ENCODE data around the gene KDM6A.
"Not testable (repeated sequence)": the region's sequence is repeated elsewhere in the genome, so short reads cannot be mapped to it uniquely, and the experiment has no call there.

KDM6A gene

DNA sequence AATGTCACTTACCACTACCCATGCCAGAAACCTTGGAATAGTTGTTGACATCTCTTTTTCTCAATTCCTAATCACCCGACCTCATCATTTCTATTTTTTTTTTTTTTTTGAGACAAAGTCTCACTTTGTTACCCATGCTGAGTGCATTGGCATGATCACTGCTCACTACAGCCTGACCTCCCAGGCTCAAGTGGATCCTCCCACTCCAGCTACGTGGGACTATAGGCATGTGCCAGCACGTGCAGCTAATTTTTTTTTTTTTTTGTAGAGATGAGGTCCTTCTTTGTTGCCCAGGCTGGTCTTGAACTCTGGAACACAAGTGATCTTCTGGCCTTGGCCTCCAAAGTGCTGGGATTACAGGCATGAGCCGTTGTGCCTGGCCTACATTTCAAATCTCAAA lies 12.0 kb downstream of the KDM6A start:
- no peaks in the 10 kb centered on the region for H3K27me3 ChIP-seq (ENCODE audit: control insufficient read depth in 2 of 2, insufficient read depth in 2 of 2, low read length in 2 of 2)
- no peak overlapping the region for H3K9ac ChIP-seq (ENCODE audit: low read depth in 1 of 2, low read length in 2 of 2)
- no peaks in the 10 kb centered on the region for H3K4me1 ChIP-seq (ENCODE audit: control insufficient read depth in 2 of 2, insufficient read depth in 2 of 2, low read length in 2 of 2)
- H3K9me3 ChIP-seq (ENCODE audit: control insufficient read depth in 2 of 2, low read length in 2 of 2): no peaks in the 10 kb centered on the region
- no peak overlapping the region for H3K27ac ChIP-seq (ENCODE audit: low read depth in 2 of 2, low read length in 2 of 2)
- no peaks in the 10 kb centered on the region for H3K36me3 ChIP-seq (ENCODE audit: control insufficient read depth in 2 of 2, insufficient read depth in 2 of 2, low read length in 2 of 2)
- H3K4me3 ChIP-seq (ENCODE audit: low read length in 2 of 2): no peak overlapping the region

GRCh38 chrX:44889824-44890223 lies 16.8 kb downstream of the KDM6A start:
- Histone ChIP-seq H3K36me3 (ENCODE audit: control insufficient read depth in 2 of 2, insufficient read depth in 2 of 2, low read length in 2 of 2) (no peaks in the 10 kb centered on the region), H3K27me3 (ENCODE audit: control insufficient read depth in 2 of 2, insufficient read depth in 2 of 2, low read length in 2 of 2) (no peaks in the 10 kb centered on the region), H3K4me1 (ENCODE audit: control insufficient read depth in 2 of 2, insufficient read depth in 2 of 2, low read length in 2 of 2) (no peaks in the 10 kb centered on the region), H3K9ac (ENCODE audit: low read depth in 1 of 2, low read length in 2 of 2) (no peak overlapping the region), H3K9me3 (ENCODE audit: control insufficient read depth in 2 of 2, low read length in 2 of 2) (no peaks in the 10 kb centered on the region), H3K4me3 (ENCODE audit: low read length in 2 of 2) (no peak overlapping the region), H3K27ac (ENCODE audit: low read depth in 2 of 2, low read length in 2 of 2) (no peak overlapping the region)

DNA sequence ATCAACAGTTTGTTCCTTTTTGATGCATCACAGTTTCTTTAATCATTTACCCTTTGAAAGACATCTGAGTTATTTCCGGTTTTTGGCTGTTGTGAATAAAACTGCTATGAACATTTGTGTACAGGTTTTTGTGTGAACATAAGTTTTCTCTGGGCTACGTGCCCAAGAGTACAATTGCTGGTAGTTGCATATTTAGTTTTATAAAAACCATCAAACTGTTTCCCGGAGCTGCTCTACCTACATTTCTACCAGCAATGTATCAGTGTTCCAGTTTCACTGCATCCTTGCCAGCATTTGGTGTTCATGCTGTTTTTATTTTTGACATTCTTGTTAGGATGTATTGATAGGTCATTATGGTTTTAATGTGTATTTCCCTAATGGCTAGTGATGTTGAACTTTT lies 17.3 kb downstream of the KDM6A start:
- Histone ChIP-seq H3K36me3 (ENCODE audit: control insufficient read depth in 2 of 2, insufficient read depth in 2 of 2, low read length in 2 of 2) (no peaks in the 10 kb centered on the region), H3K9ac (ENCODE audit: low read depth in 1 of 2, low read length in 2 of 2) (no peak overlapping the region), H3K27me3 (ENCODE audit: control insufficient read depth in 2 of 2, insufficient read depth in 2 of 2, low read length in 2 of 2) (no peaks in the 10 kb centered on the region), H3K27ac (ENCODE audit: low read depth in 2 of 2, low read length in 2 of 2) (no peak overlapping the region), H3K4me1 (ENCODE audit: control insufficient read depth in 2 of 2, insufficient read depth in 2 of 2, low read length in 2 of 2) (no peaks in the 10 kb centered on the region), H3K9me3 (ENCODE audit: control insufficient read depth in 2 of 2, low read length in 2 of 2) (no peaks in the 10 kb centered on the region), H3K4me3 (ENCODE audit: low read length in 2 of 2) (no peak overlapping the region)

DNA sequence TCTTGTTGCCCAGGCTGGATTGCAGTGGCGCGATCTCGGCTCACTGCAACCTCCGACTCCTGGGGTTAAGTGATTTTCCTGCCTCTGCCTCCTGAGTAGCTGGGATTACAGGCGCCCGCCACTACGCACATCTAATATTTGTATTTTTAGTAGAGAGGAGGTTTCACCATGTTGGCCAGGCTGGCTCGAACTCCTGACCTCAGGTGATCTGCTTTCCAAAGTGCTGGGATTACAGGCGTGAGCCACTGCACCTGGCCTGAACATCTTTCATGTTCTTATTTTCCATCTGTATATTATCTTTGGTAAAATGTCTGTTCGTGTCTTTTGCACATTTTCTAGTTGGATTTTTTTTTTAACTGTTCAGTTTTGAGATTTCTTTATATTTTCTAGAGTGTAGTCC lies 17.7 kb downstream of the KDM6A start:
- not testable (repeated sequence) for H3K9me3 ChIP-seq (ENCODE audit: control insufficient read depth in 2 of 2, low read length in 2 of 2); H3K27me3 ChIP-seq (ENCODE audit: control insufficient read depth in 2 of 2, insufficient read depth in 2 of 2, low read length in 2 of 2); H3K4me1 ChIP-seq (ENCODE audit: control insufficient read depth in 2 of 2, insufficient read depth in 2 of 2, low read length in 2 of 2); H3K27ac ChIP-seq (ENCODE audit: low read depth in 2 of 2, low read length in 2 of 2); H3K4me3 ChIP-seq (ENCODE audit: low read length in 2 of 2); H3K36me3 ChIP-seq (ENCODE audit: control insufficient read depth in 2 of 2, insufficient read depth in 2 of 2, low read length in 2 of 2); H3K9ac ChIP-seq (ENCODE audit: low read depth in 1 of 2, low read length in 2 of 2)

DNA sequence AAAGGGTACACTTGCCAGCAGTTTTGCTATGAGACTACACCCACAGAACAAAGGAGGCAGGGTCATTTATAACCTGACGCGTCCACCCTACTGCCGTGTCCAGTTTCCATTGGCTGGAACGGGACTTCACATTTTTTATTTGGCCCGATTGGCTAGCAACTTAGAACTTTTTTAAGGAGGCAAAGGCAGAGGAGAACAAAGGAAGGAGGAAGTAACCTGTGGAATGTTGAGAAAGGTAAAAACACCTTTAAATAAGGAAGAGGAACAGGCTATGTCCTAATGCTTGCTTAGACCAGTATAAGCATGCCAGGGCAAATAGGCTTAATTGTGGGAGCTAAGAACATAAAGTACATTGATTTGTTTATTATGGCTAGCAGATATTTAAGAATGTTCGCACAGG lies 18.7 kb downstream of the KDM6A start:
- Histone ChIP-seq H3K36me3 (ENCODE audit: control insufficient read depth in 2 of 2, insufficient read depth in 2 of 2, low read length in 2 of 2) (no peaks in the 10 kb centered on the region), H3K9ac (ENCODE audit: low read depth in 1 of 2, low read length in 2 of 2) (no peak overlapping the region), H3K4me1 (ENCODE audit: control insufficient read depth in 2 of 2, insufficient read depth in 2 of 2, low read length in 2 of 2) (no peaks in the 10 kb centered on the region), H3K27me3 (ENCODE audit: control insufficient read depth in 2 of 2, insufficient read depth in 2 of 2, low read length in 2 of 2) (no peaks in the 10 kb centered on the region), H3K27ac (ENCODE audit: low read depth in 2 of 2, low read length in 2 of 2) (no peak overlapping the region), H3K4me3 (ENCODE audit: low read length in 2 of 2) (no peak overlapping the region), H3K9me3 (ENCODE audit: control insufficient read depth in 2 of 2, low read length in 2 of 2) (no peaks in the 10 kb centered on the region)

DNA sequence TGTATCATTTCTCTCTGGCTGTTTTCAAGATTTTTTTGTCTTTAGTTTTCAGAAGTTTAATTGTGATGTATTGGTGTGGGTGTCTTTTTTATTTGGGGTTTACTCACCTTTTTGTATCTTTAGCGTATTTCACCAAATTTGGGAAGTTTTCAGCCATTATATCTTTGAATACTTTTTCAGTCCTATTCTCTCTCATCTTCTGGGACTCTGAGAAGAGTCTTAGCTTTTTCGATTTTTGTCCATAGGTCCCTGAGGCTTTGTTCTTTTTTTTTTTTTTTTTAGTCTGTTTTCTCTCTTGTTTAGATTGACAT lies 23.8 kb downstream of the KDM6A start:
- Histone ChIP-seq H3K4me3 (ENCODE audit: low read length in 2 of 2) (no peak overlapping the region), H3K9me3 (ENCODE audit: control insufficient read depth in 2 of 2, low read length in 2 of 2) (no peaks in the 10 kb centered on the region), H3K36me3 (ENCODE audit: control insufficient read depth in 2 of 2, insufficient read depth in 2 of 2, low read length in 2 of 2) (no peaks in the 10 kb centered on the region)

GRCh38 chrX:44897539-44897938 lies 24.6 kb downstream of the KDM6A start:
- Histone ChIP-seq H3K27me3 (ENCODE audit: control insufficient read depth in 2 of 2, insufficient read depth in 2 of 2, low read length in 2 of 2) (no peaks in the 10 kb centered on the region), H3K36me3 (ENCODE audit: control insufficient read depth in 2 of 2, insufficient read depth in 2 of 2, low read length in 2 of 2) (no peaks in the 10 kb centered on the region), H3K27ac (ENCODE audit: low read depth in 2 of 2, low read length in 2 of 2) (no peak overlapping the region), H3K9me3 (ENCODE audit: control insufficient read depth in 2 of 2, low read length in 2 of 2) (no peaks in the 10 kb centered on the region), H3K4me3 (ENCODE audit: low read length in 2 of 2) (no peak overlapping the region), H3K9ac (ENCODE audit: low read depth in 1 of 2, low read length in 2 of 2) (no peak overlapping the region), H3K4me1 (ENCODE audit: control insufficient read depth in 2 of 2, insufficient read depth in 2 of 2, low read length in 2 of 2) (peaks cover 3 to 10% of the 10 kb centered on the region in 2 donors)

More for the DNA sequence above, 23.8 kb downstream of the KDM6A start:
- no peak overlapping the region for H3K9ac ChIP-seq (ENCODE audit: low read depth in 1 of 2, low read length in 2 of 2)
- no peak overlapping the region for H3K27ac ChIP-seq (ENCODE audit: low read depth in 2 of 2, low read length in 2 of 2)
- H3K27me3 ChIP-seq (ENCODE audit: control insufficient read depth in 2 of 2, insufficient read depth in 2 of 2, low read length in 2 of 2): no peaks in the 10 kb centered on the region
- H3K4me1 ChIP-seq (ENCODE audit: control insufficient read depth in 2 of 2, insufficient read depth in 2 of 2, low read length in 2 of 2): peaks cover 3 to 10% of the 10 kb centered on the region in 2 donors

DNA sequence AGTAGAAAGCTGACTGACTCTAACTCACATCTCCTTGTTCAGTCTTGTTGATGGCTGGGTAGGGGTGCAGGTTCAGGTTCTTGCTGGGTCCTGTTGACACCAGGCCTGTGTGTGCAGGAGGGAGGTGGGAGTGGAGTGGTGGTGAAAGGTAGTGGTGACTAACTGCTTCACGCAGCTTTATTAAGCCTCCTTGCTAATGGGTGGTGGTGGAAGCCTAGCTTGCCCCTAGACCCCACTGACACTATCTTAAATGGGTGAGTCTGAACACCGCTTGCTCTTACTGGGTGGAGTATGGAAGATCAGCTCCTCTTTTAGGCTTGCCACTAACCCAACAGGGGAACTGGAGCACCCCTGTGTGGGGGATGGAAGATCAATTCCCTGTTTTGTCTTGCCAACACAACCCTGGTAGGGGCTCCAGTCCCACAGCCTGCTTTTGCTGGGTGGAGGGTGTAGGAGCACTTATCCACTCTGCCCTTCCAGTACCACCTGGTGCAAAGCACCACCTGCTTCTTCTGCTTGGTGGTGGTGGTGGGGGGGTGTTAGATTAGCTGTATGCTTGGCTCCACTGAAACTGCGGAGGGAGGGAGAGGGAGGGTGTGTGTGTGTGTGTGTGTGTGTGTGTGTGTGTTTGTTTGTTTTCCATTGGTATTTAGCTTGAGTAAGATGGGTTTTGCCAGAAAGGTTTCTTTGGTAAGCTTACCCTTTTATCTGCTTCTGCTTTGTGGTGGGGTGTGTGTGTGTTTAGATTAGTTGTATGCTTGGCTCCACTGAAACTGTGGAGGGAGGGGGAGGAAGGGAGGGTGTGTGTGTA lies 25.6 kb downstream of the KDM6A start:
- Histone ChIP-seq H3K4me3 (ENCODE audit: low read length in 2 of 2) (no peak overlapping the region), H3K36me3 (ENCODE audit: control insufficient read depth in 2 of 2, insufficient read depth in 2 of 2, low read length in 2 of 2) (no peaks in the 10 kb centered on the region), H3K9ac (ENCODE audit: low read depth in 1 of 2, low read length in 2 of 2) (no peak overlapping the region), H3K4me1 (ENCODE audit: control insufficient read depth in 2 of 2, insufficient read depth in 2 of 2, low read length in 2 of 2) (peaks cover 3 to 10% of the 10 kb centered on the region in 2 donors), H3K27ac (ENCODE audit: low read depth in 2 of 2, low read length in 2 of 2) (no peak overlapping the region), H3K27me3 (ENCODE audit: control insufficient read depth in 2 of 2, insufficient read depth in 2 of 2, low read length in 2 of 2) (no peaks in the 10 kb centered on the region), H3K9me3 (ENCODE audit: control insufficient read depth in 2 of 2, low read length in 2 of 2) (no peaks in the 10 kb centered on the region)

- Histone ChIP-seq H3K9me3 (ENCODE audit: control insufficient read depth in 2 of 2, low read length in 2 of 2) (no peaks in the 10 kb centered on the region), H3K4me1 (ENCODE audit: control insufficient read depth in 2 of 2, insufficient read depth in 2 of 2, low read length in 2 of 2) (peaks cover 3 to 10% of the 10 kb centered on the region in 2 donors)
These were observed 27.0 kb downstream of the KDM6A start for GRCh38 chrX:44899946-44900345.

GRCh38 chrX:44903107-44903506 lies 30.1 kb downstream of the KDM6A start:
- Histone ChIP-seq H3K4me1 (ENCODE audit: control insufficient read depth in 2 of 2, insufficient read depth in 2 of 2, low read length in 2 of 2) (peaks cover 7 to 10% of the 10 kb centered on the region in 2 donors), H3K4me3 (ENCODE audit: low read length in 2 of 2) (no peak overlapping the region), H3K27me3 (ENCODE audit: control insufficient read depth in 2 of 2, insufficient read depth in 2 of 2, low read length in 2 of 2) (no peaks in the 10 kb centered on the region), H3K9me3 (ENCODE audit: control insufficient read depth in 2 of 2, low read length in 2 of 2) (no peaks in the 10 kb centered on the region), H3K36me3 (ENCODE audit: control insufficient read depth in 2 of 2, insufficient read depth in 2 of 2, low read length in 2 of 2) (no peaks in the 10 kb centered on the region), H3K9ac (ENCODE audit: low read depth in 1 of 2, low read length in 2 of 2) (no peak overlapping the region), H3K27ac (ENCODE audit: low read depth in 2 of 2, low read length in 2 of 2) (no peak overlapping the region)

More at GRCh38 chrX:44899946-44900345, 27.0 kb downstream of the KDM6A start:
- no peak overlapping the region for H3K4me3 ChIP-seq (ENCODE audit: low read length in 2 of 2)
- H3K27me3 ChIP-seq (ENCODE audit: control insufficient read depth in 2 of 2, insufficient read depth in 2 of 2, low read length in 2 of 2): no peaks in the 10 kb centered on the region
- H3K36me3 ChIP-seq (ENCODE audit: control insufficient read depth in 2 of 2, insufficient read depth in 2 of 2, low read length in 2 of 2): no peaks in the 10 kb centered on the region
- H3K27ac ChIP-seq (ENCODE audit: low read depth in 2 of 2, low read length in 2 of 2): no peak overlapping the region
- H3K9ac ChIP-seq (ENCODE audit: low read depth in 1 of 2, low read length in 2 of 2): no peak overlapping the region

Data from mucosa of rectum (tissue), 2 donors.